ENCODE data around the gene BRIP1. TPM values are rescaled to one million over a fixed set of nuclear protein-coding genes. Genes with fewer than 3 reads are reported as not detected.

Gene BRIP1
- total RNA-seq, 4 donors from 2014 or later, result 0.13 to 0.42 (median 0.31) TPM

DNA sequence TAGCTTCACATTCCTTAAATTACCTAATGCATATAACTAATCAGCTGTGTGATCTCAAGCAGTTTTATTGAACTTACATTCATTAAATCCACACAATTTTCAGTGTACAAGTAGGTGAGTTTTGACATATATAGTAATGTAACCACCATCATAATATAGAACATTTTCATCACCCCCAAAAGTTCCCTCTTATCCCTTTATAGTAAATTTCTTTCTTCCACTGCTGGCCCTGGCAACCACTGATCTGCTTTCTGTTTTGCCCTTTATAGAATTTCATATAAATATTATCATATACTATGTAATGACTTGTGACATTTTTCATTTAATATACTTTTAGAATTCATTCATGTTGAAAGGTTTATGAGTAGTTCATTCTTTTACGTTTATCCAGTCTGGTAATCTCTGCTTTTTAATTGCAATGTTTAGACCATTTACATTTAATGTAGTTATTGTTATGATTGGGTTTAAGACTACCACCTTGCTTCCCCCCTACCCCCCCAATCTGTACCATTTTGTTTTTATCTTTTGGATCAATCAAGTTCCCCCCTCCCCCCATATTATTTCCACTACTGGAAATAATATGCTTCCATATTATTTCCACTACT is 147.0 kb downstream of the BRIP1 start:
- 100% methylated on average over 1 of the region's 1 CpG for WGBS
- Histone ChIP-seq H3K27ac (replicated peaks in 1 of 4) (no peak overlapping the region), H3K4me3 (no peak overlapping the region), H3K9me3 (peaks cover 0 to 26% (median 16%) of the 10 kb centered on the region in 4 donors), H3K4me1 (no peaks in the 10 kb centered on the region), H3K36me3 (no peaks in the 10 kb centered on the region), H3K27me3 (no peaks in the 10 kb centered on the region)
- DNase-seq (ENCODE audit: extremely low spot score), result no peak
- no peak for TF ChIP-seq POLR2AphosphoS5 (IDR thresholded peaks at IDR 0.05)
- no peak for TF ChIP-seq POLR2A (IDR thresholded peaks at IDR 0.05; ENCODE audit: low read depth)
- TF ChIP-seq, protein P1, sequence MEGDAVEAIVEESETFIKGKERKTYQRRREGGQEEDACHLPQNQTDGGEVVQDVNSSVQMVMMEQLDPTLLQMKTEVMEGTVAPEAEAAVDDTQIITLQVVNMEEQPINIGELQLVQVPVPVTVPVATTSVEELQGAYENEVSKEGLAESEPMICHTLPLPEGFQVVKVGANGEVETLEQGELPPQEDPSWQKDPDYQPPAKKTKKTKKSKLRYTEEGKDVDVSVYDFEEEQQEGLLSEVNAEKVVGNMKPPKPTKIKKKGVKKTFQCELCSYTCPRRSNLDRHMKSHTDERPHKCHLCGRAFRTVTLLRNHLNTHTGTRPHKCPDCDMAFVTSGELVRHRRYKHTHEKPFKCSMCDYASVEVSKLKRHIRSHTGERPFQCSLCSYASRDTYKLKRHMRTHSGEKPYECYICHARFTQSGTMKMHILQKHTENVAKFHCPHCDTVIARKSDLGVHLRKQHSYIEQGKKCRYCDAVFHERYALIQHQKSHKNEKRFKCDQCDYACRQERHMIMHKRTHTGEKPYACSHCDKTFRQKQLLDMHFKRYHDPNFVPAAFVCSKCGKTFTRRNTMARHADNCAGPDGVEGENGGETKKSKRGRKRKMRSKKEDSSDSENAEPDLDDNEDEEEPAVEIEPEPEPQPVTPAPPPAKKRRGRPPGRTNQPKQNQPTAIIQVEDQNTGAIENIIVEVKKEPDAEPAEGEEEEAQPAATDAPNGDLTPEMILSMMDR (IDR thresholded peaks at IDR 0.05), result no peak
- no peak for TF ChIP-seq EP300 (IDR thresholded peaks at IDR 0.05)
- intact Hi-C loops (cut with DNase I), result no loop called here

DNA sequence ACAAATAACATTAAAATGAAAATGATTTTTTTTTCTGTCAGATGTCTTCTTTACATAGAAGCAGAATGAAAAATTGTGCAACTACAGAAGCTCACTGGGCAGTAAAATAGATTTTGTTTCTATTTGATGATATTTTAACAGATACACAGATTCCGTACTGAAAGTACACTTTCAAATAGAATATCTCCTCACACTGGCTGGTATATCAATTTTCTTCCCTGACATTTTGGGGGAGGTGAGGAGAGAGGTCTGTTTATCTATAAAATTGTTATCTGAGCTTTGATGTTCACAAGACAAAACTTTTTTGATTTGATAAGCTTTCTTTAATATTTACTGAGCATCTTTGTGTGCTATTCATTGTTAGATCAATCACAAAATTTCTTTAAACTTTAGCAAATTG is 148.0 kb downstream of the BRIP1 start:
- 100% methylated on average over 1 of the region's 1 CpG for WGBS
- H3K4me1 ChIP-seq, result no peaks in the 10 kb centered on the region

DNA sequence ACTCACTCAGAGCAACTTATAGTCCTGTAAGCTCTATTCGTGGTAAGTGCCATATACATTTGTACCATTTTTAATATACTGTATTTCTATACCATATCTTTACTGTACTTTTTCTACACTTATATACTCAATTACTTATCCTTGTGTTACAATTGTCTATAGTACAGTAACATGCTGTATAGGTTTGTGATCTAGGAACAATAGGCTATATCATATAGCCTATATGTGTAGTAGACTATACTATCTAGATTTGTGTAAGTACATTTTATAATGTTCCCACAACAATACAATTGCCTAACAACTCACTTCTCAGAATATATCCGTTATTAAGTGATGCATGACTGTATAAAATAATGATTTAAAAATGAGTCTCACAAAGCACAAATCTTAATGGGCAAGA is 149.0 kb downstream of the BRIP1 start:
- TF ChIP-seq POLR2A (IDR thresholded peaks at IDR 0.05; ENCODE audit: low read depth) (no peak), POLR2AphosphoS5 (IDR thresholded peaks at IDR 0.05) (no peak), EP300 (IDR thresholded peaks at IDR 0.05) (no peak)
- TF ChIP-seq, protein P1 (IDR thresholded peaks at IDR 0.05), result no peak
- WGBS, result 95% methylated on average over 2 of the region's 2 CpGs
- H3K27me3 ChIP-seq, result no peaks in the 10 kb centered on the region
- no peaks in the 10 kb centered on the region for H3K4me1 ChIP-seq
- DNase-seq (ENCODE audit: extremely low spot score), result no peak
- H3K36me3 ChIP-seq, result no peaks in the 10 kb centered on the region
- no peak overlapping the region for H3K27ac ChIP-seq (replicated peaks in 1 of 4)
- intact Hi-C loops (cut with DNase I), result no loop called here
- H3K9me3 ChIP-seq, result peaks cover 0 to 26% (median 16%) of the 10 kb centered on the region in 4 donors
- no peak overlapping the region for H3K4me3 ChIP-seq

More for the DNA sequence above, 148.0 kb downstream of the BRIP1 start:
- no peak overlapping the region for H3K27ac ChIP-seq (replicated peaks in 1 of 4)
- no peak for TF ChIP-seq POLR2A (IDR thresholded peaks at IDR 0.05; ENCODE audit: low read depth)
- no peak for TF ChIP-seq POLR2AphosphoS5 (IDR thresholded peaks at IDR 0.05)
- TF ChIP-seq, protein P1 (IDR thresholded peaks at IDR 0.05), result no peak
- TF ChIP-seq EP300 (IDR thresholded peaks at IDR 0.05), result no peak
- no peaks in the 10 kb centered on the region for H3K36me3 ChIP-seq
- H3K9me3 ChIP-seq, result peaks cover 0 to 26% (median 16%) of the 10 kb centered on the region in 4 donors
- H3K4me3 ChIP-seq, result no peak overlapping the region
- intact Hi-C loops (cut with DNase I), result no loop called here
- H3K27me3 ChIP-seq, result no peaks in the 10 kb centered on the region
- DNase-seq (ENCODE audit: extremely low spot score), result no peak

DNA sequence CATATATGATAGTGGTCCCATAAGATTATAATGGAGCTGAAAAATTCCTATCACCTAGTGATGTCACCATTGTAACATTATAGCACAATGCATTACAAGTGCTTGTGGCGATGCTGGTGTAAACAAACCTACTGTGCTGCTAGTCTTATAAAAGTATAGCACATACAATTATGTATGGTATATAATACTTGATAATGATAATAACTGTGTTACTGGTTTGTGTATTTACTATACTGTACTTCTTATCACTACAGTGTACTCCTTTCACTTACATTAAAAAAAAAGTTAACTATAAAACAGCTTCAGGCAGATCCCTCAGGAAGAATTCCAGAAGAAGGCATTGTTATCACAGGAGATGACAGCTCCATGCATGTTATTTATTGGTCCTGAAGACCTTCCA is 150.3 kb downstream of the BRIP1 start:
- 90% methylated on average over 1 of the region's 1 CpG for WGBS
- intact Hi-C loops (cut with DNase I), result no loop called here

More for the DNA sequence above, 150.3 kb downstream of the BRIP1 start:
- peaks cover 0 to 17% (median 12%) of the 10 kb centered on the region in 4 donors for H3K9me3 ChIP-seq
- H3K4me3 ChIP-seq, result no peak overlapping the region
- no peak for DNase-seq (ENCODE audit: extremely low spot score)
- H3K27me3 ChIP-seq, result no peaks in the 10 kb centered on the region
- TF ChIP-seq POLR2A (IDR thresholded peaks at IDR 0.05; ENCODE audit: low read depth) (no peak), EP300 (IDR thresholded peaks at IDR 0.05) (no peak), POLR2AphosphoS5 (IDR thresholded peaks at IDR 0.05) (no peak)
- TF ChIP-seq, protein P1 (IDR thresholded peaks at IDR 0.05), result no peak
- H3K27ac ChIP-seq (replicated peaks in 1 of 4), result no peak overlapping the region
- H3K36me3 ChIP-seq, result no peaks in the 10 kb centered on the region
- no peaks in the 10 kb centered on the region for H3K4me1 ChIP-seq
